Pancreas (tissue), 10 donors: ENCODE data around the gene CAND2. TPM values are rescaled to one million over a fixed set of nuclear protein-coding genes. Genes with fewer than 3 reads are reported as not detected.

Source experiments
- ATAC-seq, 4 donors: fragments of 200-7000 bp; cut with Tn5 transposase; one replicate each; pipeline versions ENCODE4 v1.8.0 to v1.9.1; 2020; ENCODE audit warnings: mild to moderate bottlenecking in 4 of 4, moderate library complexity in 4 of 4
- DNase-seq, 6 donors: peaks; one replicate each; pipeline ENCODE4 v3.0.0-alpha.2; 2020
- FAIRE-seq: peaks from 2 replicates; lab custom pipeline; 2012; peaks lifted over from hg19 to GRCh38; lab: Jason Lieb, UNC
- H3K27ac ChIP-seq, 4 donors: fragments of 200-600 bp; sonication (generic); 1 replicate in 3 of 4; 2 replicates in 1 of 4; pipeline versions ENCODE4 v1.5.0 to v1.8.0; 2020
- H3K27me3 ChIP-seq, 4 donors: fragments of 200-600 bp; one replicate each; pipeline ENCODE4 v1.8.0; 2021
- H3K36me3 ChIP-seq, 3 donors: fragments of 200-600 bp; sonication (generic) in 1 of 3; one replicate each; pipeline versions ENCODE4 v1.5.0 to v1.8.0; 2020 to 2021
- H3K4me1 ChIP-seq, 3 donors: fragments of 200-600 bp; one replicate each; pipeline ENCODE4 v1.8.0; 2021
- H3K4me3 ChIP-seq, 4 donors: fragments of 200-600 bp; sonication (generic) in 2 of 4; one replicate each; pipeline versions ENCODE4 v1.5.0 to v1.8.0; 2020 to 2021
- H3K9me3 ChIP-seq, 4 donors: fragments of 200-600 bp; one replicate each; pipeline ENCODE4 v1.8.0; 2021
- CTCF ChIP-seq, 4 donors: fragments of 200-600 bp; sonication (generic) in 3 of 4; IDR thresholded peaks; one replicate each; pipeline versions ENCODE4 v1.5.0 to v1.8.0; 2021; ENCODE audit warnings: antibody characterized with exemption in 4 of 4
- WGBS, 2 donors: extraction: QIAGEN DNeasy Blood & Tissue Kit; methylation state at CpG; one replicate each; pipeline ENCODE4 v1.1.7; 2013; 5-methylcytosine and 5-hydroxymethylcytosine counted together
- intact Hi-C, 3 donors: fragments of 100-400 bp; cut with DNase I; formaldehyde crosslinking; loops; one replicate each; pipeline versions ENCODE4 v1.11.1 to v1.14.2; 2022
- polyA plus RNA-seq, 2 donors: library from polyadenylated mRNA; stranded (reverse); fragments of 200-250 nt; gene quantifications; one replicate each; pipeline ENCODE4 v1.2.3, GENCODE V29; 2013
- total RNA-seq, 6 donors: library from RNA; stranded (reverse); fragmentation: NEBNext Ultra II Directional in 4 of 6; extraction: Animal tissue kit (Norgen Biotek cat#: 25700) in 4 of 6; gene quantifications; one replicate each; pipeline versions ENCODE4 v1.2.1 to v1.2.4, GENCODE V29; 2021 to 2023
- donor health status: healthy with polysubstance abuse.
- donor health status: DM: no; HTN: no; CAD: no; lungs with moderate emphysema.
- donor health status: DM: no; HTN: no; CAD: no.
- donor health status: control.
- donor health status: control.
- donor health status: Bipolar disorder and iron deficiency.
- donor health status: DM: yes; HTN: yes; CAD: no.
- donor health status: DM: no; HTN: no; CAD: no.
- donor health status: DM: no; HTN: no; CAD: no.
- donor health status: DM: yes; HTN: yes; CAD: no.

CAND2 gene
- total and polyA plus RNA-seq, 8 donors, result 1.6 to 6.2 (median 3.3) TPM

- DNase-seq (no peak), FAIRE-seq (no peak), ATAC-seq (no peak)
- Histone ChIP-seq H3K4me1 (peaks cover 0 to 7% (median 0%) of the 10 kb centered on the region in 3 donors), H3K27ac (no peak overlapping the region), H3K4me3 (no peak overlapping the region), H3K36me3 (no peaks in the 10 kb centered on the region), H3K9me3 (no peaks in the 10 kb centered on the region), H3K27me3 (no peaks in the 10 kb centered on the region)
- 75 to 91% methylated on average over 1 of the region's 1 CpG for WGBS, 2 donors
- intact Hi-C loops, result no loop called here
- no peak for TF ChIP-seq CTCF (IDR thresholded peaks at IDR 0.05)
Measured at GRCh38 chr3:12791430-12791829, 5.0 kb upstream of the CAND2 start.

- no peak overlapping the region for H3K4me3 ChIP-seq
- TF ChIP-seq CTCF (IDR thresholded peaks at IDR 0.05), result no peak
- no peaks in the 10 kb centered on the region for H3K36me3 ChIP-seq
- ATAC-seq (no peak), DNase-seq (no peak), FAIRE-seq (no peak)
- no peaks in the 10 kb centered on the region for H3K27me3 ChIP-seq
- intact Hi-C loops, result no loop called here
- WGBS, 2 donors, result 80 to 88% methylated on average over 5 of the region's 5 CpGs
- no peak overlapping the region for H3K27ac ChIP-seq
- H3K9me3 ChIP-seq, result no peaks in the 10 kb centered on the region
- peaks cover 0 to 8% (median 0%) of the 10 kb centered on the region in 3 donors for H3K4me1 ChIP-seq
Measured at GRCh38 chr3:12793701-12794100, 2.8 kb upstream of the CAND2 start.

- ATAC-seq, result peak in 1 of 4 donors; percentile 4
- intact Hi-C loops, result no loop called here
- H3K27me3 ChIP-seq, result no peaks in the 10 kb centered on the region
- no peaks in the 10 kb centered on the region for H3K36me3 ChIP-seq
- H3K4me3 ChIP-seq, result no peak overlapping the region
- peaks cover 0 to 8% (median 0%) of the 10 kb centered on the region in 3 donors for H3K4me1 ChIP-seq
- H3K9me3 ChIP-seq, result no peaks in the 10 kb centered on the region
- H3K27ac ChIP-seq, result no peak overlapping the region
- TF ChIP-seq CTCF (IDR thresholded peaks at IDR 0.05), result no peak
- DNase-seq, result no peak
- no peak for FAIRE-seq
- 67 to 69% methylated on average over 14 to 17 of the region's 17 CpGs for WGBS, 2 donors
Measured at GRCh38 chr3:12797124-12797891, 828 bp downstream of the CAND2 start.

- intact Hi-C loops, result no loop called here
- DNase-seq (no peak), FAIRE-seq (no peak), ATAC-seq (no peak)
- H3K9me3 ChIP-seq, result no peaks in the 10 kb centered on the region
- no peak for TF ChIP-seq CTCF (IDR thresholded peaks at IDR 0.05)
- no peak overlapping the region for H3K27ac ChIP-seq
- no peak overlapping the region for H3K4me3 ChIP-seq
- H3K4me1 ChIP-seq, result peaks cover 0 to 8% (median 0%) of the 10 kb centered on the region in 3 donors
- 45 to 50% methylated on average over 8 of the region's 8 CpGs for WGBS, 2 donors
- no peaks in the 10 kb centered on the region for H3K27me3 ChIP-seq
- H3K36me3 ChIP-seq, result no peaks in the 10 kb centered on the region
Measured at GRCh38 chr3:12797892-12798558, 1.5 kb downstream of the CAND2 start.
